Measurements from ENCODE around the gene C6orf89.
A peak's percentile ranks its signal among the peaks of the same experiment; 100 is the strongest.

Gene C6orf89

DNA sequence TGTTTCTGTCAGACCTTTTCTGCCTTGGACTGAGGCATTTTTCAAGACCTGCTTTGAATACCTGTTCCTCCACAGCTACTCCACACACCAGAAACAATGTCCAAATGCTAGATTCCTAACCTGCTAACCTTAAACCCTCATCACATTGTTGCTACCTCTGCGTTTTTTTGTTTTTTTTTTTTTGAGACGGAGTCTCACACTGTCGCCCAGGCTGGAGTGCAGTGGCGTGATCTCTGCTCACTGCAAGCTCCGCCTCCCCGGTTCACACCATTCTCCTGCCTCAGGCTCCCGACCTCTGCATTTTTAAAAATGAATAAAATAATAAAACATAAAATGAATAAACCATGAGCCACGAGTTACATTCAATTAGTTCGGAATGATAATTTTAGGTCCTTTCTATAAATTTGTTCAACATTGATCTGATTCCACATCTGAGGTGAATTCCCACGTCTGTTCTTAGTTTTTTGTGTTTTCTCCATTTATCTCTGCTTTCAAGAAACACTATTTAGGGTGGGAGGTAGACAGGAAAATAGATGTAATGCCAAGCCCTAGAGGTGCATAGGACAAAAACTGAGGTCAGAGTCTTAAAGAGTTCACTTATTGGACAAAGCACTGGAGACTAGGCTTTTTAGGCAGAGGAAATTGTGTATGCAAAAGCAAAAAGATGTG, 1.3 kb downstream of the C6orf89 start:
- H3K4me2 ChIP-seq (ENCODE audit: low read length, poor library complexity, severe bottlenecking): peak overlapping the region; percentile 57
- no peak overlapping the region for H3K23ac ChIP-seq (ENCODE audit: low read length in 2 of 2)
- no peak overlapping the region for H2AK5ac ChIP-seq (ENCODE audit: low read length, severe bottlenecking)
- H3K4me3 ChIP-seq (ENCODE audit: insufficient read depth in 1 of 2, low read depth in 1 of 2, low read length in 2 of 2): peak overlapping the region in 1 of 2 experiments; percentile 93
- H3K18ac ChIP-seq (ENCODE audit: low read depth in 1 of 2, low read length in 2 of 2): no peak overlapping the region
- no peak overlapping the region for H4K91ac ChIP-seq (ENCODE audit: low read length)
- no peak overlapping the region for H3K27ac ChIP-seq (ENCODE audit: low read length, poor library complexity, severe bottlenecking)
- H3K9ac ChIP-seq (ENCODE audit: low read length): peak overlapping the region; percentile 95
- peaks cover 1% of the 10 kb centered on the region for H3K4me1 ChIP-seq (ENCODE audit: control insufficient read depth, insufficient read depth, low read depth, low read length)
- H2AFZ ChIP-seq (ENCODE audit: low read depth, low read length): no peak overlapping the region
- WGBS: 80% methylated on average over 8 of the region's 10 CpGs
- peaks cover 16% of the 10 kb centered on the region for H3K79me1 ChIP-seq (replicated peaks; ENCODE audit: low read length, poor library complexity, severe bottlenecking)
- peak overlapping the region in 1 of 2 experiments; percentile 15 for H3K4ac ChIP-seq (ENCODE audit: low read depth in 1 of 2, low read length in 2 of 2)
- no peak overlapping the region for H3K14ac ChIP-seq (ENCODE audit: low read length in 2 of 2)
- no peaks in the 10 kb centered on the region for H3K27me3 ChIP-seq (ENCODE audit: control insufficient read depth in 1 of 2, insufficient read depth in 1 of 2, low read length in 2 of 2)
- DNase-seq: no peak
- no peaks in the 10 kb centered on the region for H3K9me3 ChIP-seq (ENCODE audit: control insufficient read depth, low read length)
- H2BK15ac ChIP-seq (ENCODE audit: low read depth, poor library complexity, severe bottlenecking): no peak overlapping the region
- H4K8ac ChIP-seq (ENCODE audit: low read length): no peak overlapping the region
- peaks cover 0 to 6% of the 10 kb centered on the region in 2 experiments for H3K36me3 ChIP-seq (ENCODE audit: control insufficient read depth in 1 of 2, insufficient read depth in 2 of 2, low read depth in 1 of 2, low read length in 2 of 2)
- H2BK5ac ChIP-seq (ENCODE audit: low read depth, low read length, poor library complexity, severe bottlenecking): no peak overlapping the region
- no peak overlapping the region for H2BK12ac ChIP-seq (ENCODE audit: low read length in 2 of 2)
- H2BK120ac ChIP-seq (ENCODE audit: low read depth, low read length): no peak overlapping the region

DNA sequence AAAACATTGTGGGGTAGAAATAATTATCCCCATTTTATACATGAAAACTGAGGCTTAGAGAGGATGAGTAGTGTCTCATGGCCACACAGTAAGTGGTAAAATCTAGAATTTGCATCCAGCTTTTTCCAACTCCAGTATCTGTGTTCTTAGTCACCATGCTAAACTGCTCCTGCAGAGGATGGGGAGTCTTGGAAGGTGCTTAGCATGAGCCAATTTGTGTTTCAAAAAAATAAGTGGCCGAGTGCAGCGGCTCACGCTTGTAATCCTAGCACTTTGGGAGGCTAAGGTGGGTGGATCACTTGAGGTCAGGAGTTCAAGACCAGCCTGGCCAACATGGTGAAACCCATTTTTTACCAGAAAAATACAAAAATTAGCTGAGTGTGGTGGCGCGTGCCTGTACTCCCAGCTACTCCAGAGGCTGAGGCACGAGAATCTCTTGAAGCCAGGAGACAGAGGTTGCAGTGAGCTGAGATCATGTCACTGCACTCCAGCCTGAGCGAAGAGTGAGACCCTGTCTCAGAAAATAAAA, 2.4 kb downstream of the C6orf89 start:
- H3K27me3 ChIP-seq (ENCODE audit: control insufficient read depth in 1 of 2, insufficient read depth in 1 of 2, low read length in 2 of 2): no peaks in the 10 kb centered on the region
- no peaks in the 10 kb centered on the region for H3K9me3 ChIP-seq (ENCODE audit: control insufficient read depth, low read length)
- H3K36me3 ChIP-seq (ENCODE audit: control insufficient read depth in 1 of 2, insufficient read depth in 2 of 2, low read depth in 1 of 2, low read length in 2 of 2): peaks cover 2 to 13% of the 10 kb centered on the region in 2 experiments
- H3K4ac ChIP-seq (ENCODE audit: low read depth in 1 of 2, low read length in 2 of 2): no peak overlapping the region
- H4K91ac ChIP-seq (ENCODE audit: low read length): no peak overlapping the region
- no peak overlapping the region for H3K18ac ChIP-seq (ENCODE audit: low read depth in 1 of 2, low read length in 2 of 2)
- H2BK12ac ChIP-seq (ENCODE audit: low read length in 2 of 2): no peak overlapping the region
- no peak overlapping the region for H3K4me2 ChIP-seq (ENCODE audit: low read length, poor library complexity, severe bottlenecking)
- H3K14ac ChIP-seq (ENCODE audit: low read length in 2 of 2): no peak overlapping the region
- peaks cover 1% of the 10 kb centered on the region for H3K4me1 ChIP-seq (ENCODE audit: control insufficient read depth, insufficient read depth, low read depth, low read length)
- 94% methylated on average over 7 of the region's 7 CpGs for WGBS
- no peak overlapping the region for H3K23ac ChIP-seq (ENCODE audit: low read length in 2 of 2)
- no peak overlapping the region for H4K8ac ChIP-seq (ENCODE audit: low read length)
- H2BK15ac ChIP-seq (ENCODE audit: low read depth, poor library complexity, severe bottlenecking): no peak overlapping the region
- DNase-seq: no peak
- H2AFZ ChIP-seq (ENCODE audit: low read depth, low read length): no peak overlapping the region
- H2BK120ac ChIP-seq (ENCODE audit: low read depth, low read length): no peak overlapping the region
- no peak overlapping the region for H2BK5ac ChIP-seq (ENCODE audit: low read depth, low read length, poor library complexity, severe bottlenecking)
- no peak overlapping the region for H3K27ac ChIP-seq (ENCODE audit: low read length, poor library complexity, severe bottlenecking)
- peaks cover 22% of the 10 kb centered on the region for H3K79me1 ChIP-seq (replicated peaks; ENCODE audit: low read length, poor library complexity, severe bottlenecking)
- H2AK5ac ChIP-seq (ENCODE audit: low read length, severe bottlenecking): no peak overlapping the region
- H3K9ac ChIP-seq (ENCODE audit: low read length): no peak overlapping the region
- H3K4me3 ChIP-seq (ENCODE audit: insufficient read depth in 1 of 2, low read depth in 1 of 2, low read length in 2 of 2): no peak overlapping the region

DNA sequence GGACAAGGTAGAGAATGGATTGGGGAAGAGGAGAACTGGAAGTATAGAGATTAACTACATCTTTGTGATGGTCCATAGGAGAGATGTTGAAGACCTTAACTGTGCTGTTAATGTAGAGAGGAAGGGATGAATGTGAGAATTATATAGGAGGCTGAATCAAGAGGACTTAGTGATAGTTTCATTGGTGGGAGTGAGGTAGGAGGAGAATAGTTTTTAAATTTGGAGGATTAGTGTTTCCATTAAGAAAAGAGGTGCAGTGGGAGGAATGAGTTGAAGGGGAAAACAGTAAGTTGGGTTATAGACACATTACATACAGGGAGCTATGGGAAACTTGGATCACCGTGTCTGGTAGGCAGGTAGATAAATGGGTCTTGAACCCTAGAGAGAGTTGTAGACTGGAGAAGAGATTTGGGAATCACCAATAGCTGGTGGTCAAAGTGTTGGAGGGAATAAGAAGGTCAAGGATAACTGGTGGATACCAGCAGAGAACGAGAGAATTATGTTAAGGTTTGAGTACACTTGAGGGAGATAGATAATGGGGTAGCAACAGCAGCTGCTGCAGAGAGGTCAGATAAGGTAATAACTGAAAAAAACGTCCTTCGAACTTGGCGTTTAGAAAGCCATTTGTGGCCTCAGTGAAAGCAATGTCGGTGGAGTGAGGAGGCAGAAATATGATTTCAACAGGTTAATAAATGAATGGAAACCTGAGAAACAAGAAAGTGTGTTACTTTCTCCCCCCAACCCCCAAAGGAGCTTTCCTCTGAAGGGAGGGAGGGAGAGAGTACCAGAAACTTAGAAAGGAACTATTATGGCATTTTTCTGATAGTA, 3.1 kb downstream of the C6orf89 start:
- Histone ChIP-seq H2BK120ac (ENCODE audit: low read depth, low read length) (no peak overlapping the region), H3K9ac (ENCODE audit: low read length) (no peak overlapping the region), H4K91ac (ENCODE audit: low read length) (no peak overlapping the region), H3K4me2 (ENCODE audit: low read length, poor library complexity, severe bottlenecking) (no peak overlapping the region), H3K36me3 (ENCODE audit: control insufficient read depth in 1 of 2, insufficient read depth in 2 of 2, low read depth in 1 of 2, low read length in 2 of 2) (peaks cover 2 to 13% of the 10 kb centered on the region in 2 experiments), H3K14ac (ENCODE audit: low read length in 2 of 2) (no peak overlapping the region), H2AK5ac (ENCODE audit: low read length, severe bottlenecking) (no peak overlapping the region), H3K23ac (ENCODE audit: low read length in 2 of 2) (no peak overlapping the region), H2AFZ (ENCODE audit: low read depth, low read length) (no peak overlapping the region), H3K27ac (ENCODE audit: low read length, poor library complexity, severe bottlenecking) (no peak overlapping the region), H3K9me3 (ENCODE audit: control insufficient read depth, low read length) (no peaks in the 10 kb centered on the region), H2BK5ac (ENCODE audit: low read depth, low read length, poor library complexity, severe bottlenecking) (no peak overlapping the region), H3K18ac (ENCODE audit: low read depth in 1 of 2, low read length in 2 of 2) (no peak overlapping the region), H4K8ac (ENCODE audit: low read length) (no peak overlapping the region), H3K4me1 (ENCODE audit: control insufficient read depth, insufficient read depth, low read depth, low read length) (peaks cover 1% of the 10 kb centered on the region), H3K4ac (ENCODE audit: low read depth in 1 of 2, low read length in 2 of 2) (no peak overlapping the region), H2BK15ac (ENCODE audit: low read depth, poor library complexity, severe bottlenecking) (no peak overlapping the region), H3K27me3 (ENCODE audit: control insufficient read depth in 1 of 2, insufficient read depth in 1 of 2, low read length in 2 of 2) (no peaks in the 10 kb centered on the region), H3K79me1 (replicated peaks; ENCODE audit: low read length, poor library complexity, severe bottlenecking) (peaks cover 22% of the 10 kb centered on the region), H3K4me3 (ENCODE audit: insufficient read depth in 1 of 2, low read depth in 1 of 2, low read length in 2 of 2) (no peak overlapping the region), H2BK12ac (ENCODE audit: low read length in 2 of 2) (no peak overlapping the region)
- no peak for DNase-seq
- WGBS: 79% methylated on average over 6 of the region's 6 CpGs

DNA sequence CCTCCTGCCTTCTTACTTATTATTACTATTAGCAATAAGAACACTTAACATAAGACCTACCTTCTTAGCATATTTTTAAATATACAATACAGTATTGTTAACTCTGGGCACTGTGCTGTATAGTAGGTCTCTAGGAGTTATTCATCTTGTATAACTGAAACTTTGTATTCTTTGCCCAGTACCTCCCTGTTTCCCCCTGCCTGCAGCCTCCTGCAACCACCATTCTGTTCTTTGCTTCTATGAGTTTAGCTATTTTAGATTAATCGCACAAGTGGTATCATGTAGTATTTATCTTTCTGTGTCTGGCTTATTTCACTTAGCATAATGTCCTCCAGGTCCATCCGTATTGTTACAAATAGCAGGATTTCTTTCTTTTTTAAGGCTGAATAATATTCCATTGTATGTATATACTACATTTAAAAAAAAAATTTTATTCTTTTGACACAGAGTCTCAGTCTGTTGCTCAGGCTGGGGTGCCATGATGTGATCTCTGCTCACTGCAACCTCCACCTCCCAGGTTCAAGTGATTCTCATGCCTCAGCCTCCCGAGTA, 4.4 kb downstream of the C6orf89 start:
- H2AK5ac ChIP-seq (ENCODE audit: low read length, severe bottlenecking): no peak overlapping the region
- H2BK12ac ChIP-seq (ENCODE audit: low read length in 2 of 2): no peak overlapping the region
- no peaks in the 10 kb centered on the region for H3K9me3 ChIP-seq (ENCODE audit: control insufficient read depth, low read length)
- H3K79me1 ChIP-seq (replicated peaks; ENCODE audit: low read length, poor library complexity, severe bottlenecking): peaks cover 24% of the 10 kb centered on the region
- H2BK15ac ChIP-seq (ENCODE audit: low read depth, poor library complexity, severe bottlenecking): no peak overlapping the region
- no peak overlapping the region for H2BK5ac ChIP-seq (ENCODE audit: low read depth, low read length, poor library complexity, severe bottlenecking)
- no peak for DNase-seq
- no peak overlapping the region for H3K14ac ChIP-seq (ENCODE audit: low read length in 2 of 2)
- H3K27ac ChIP-seq (ENCODE audit: low read length, poor library complexity, severe bottlenecking): no peak overlapping the region
- no peak overlapping the region for H2BK120ac ChIP-seq (ENCODE audit: low read depth, low read length)
- no peak overlapping the region for H2AFZ ChIP-seq (ENCODE audit: low read depth, low read length)
- no peak overlapping the region for H3K4ac ChIP-seq (ENCODE audit: low read depth in 1 of 2, low read length in 2 of 2)
- no peaks in the 10 kb centered on the region for H3K27me3 ChIP-seq (ENCODE audit: control insufficient read depth in 1 of 2, insufficient read depth in 1 of 2, low read length in 2 of 2)
- WGBS: 100% methylated on average over 1 of the region's 3 CpGs
- peaks cover 1% of the 10 kb centered on the region for H3K4me1 ChIP-seq (ENCODE audit: control insufficient read depth, insufficient read depth, low read depth, low read length)
- no peak overlapping the region for H3K18ac ChIP-seq (ENCODE audit: low read depth in 1 of 2, low read length in 2 of 2)
- no peak overlapping the region for H4K91ac ChIP-seq (ENCODE audit: low read length)
- H3K4me2 ChIP-seq (ENCODE audit: low read length, poor library complexity, severe bottlenecking): no peak overlapping the region
- no peak overlapping the region for H3K4me3 ChIP-seq (ENCODE audit: insufficient read depth in 1 of 2, low read depth in 1 of 2, low read length in 2 of 2)
- peaks cover 2 to 24% of the 10 kb centered on the region in 2 experiments for H3K36me3 ChIP-seq (ENCODE audit: control insufficient read depth in 1 of 2, insufficient read depth in 2 of 2, low read depth in 1 of 2, low read length in 2 of 2)
- no peak overlapping the region for H3K9ac ChIP-seq (ENCODE audit: low read length)
- H4K8ac ChIP-seq (ENCODE audit: low read length): no peak overlapping the region
- H3K23ac ChIP-seq (ENCODE audit: low read length in 2 of 2): no peak overlapping the region
